TTC549 (cell line): Measurements from ENCODE around the gene MLF1.
"Not testable (repeated sequence)": the region's sequence is repeated elsewhere in the genome, so short reads cannot be mapped to it uniquely, and the experiment has no call there.

Experiments
- FAIRE-seq: peaks from 2 replicates; lab custom pipeline; 2012; peaks lifted over from hg19 to GRCh38; lab: Jason Lieb, UNC

Gene MLF1, protein sequence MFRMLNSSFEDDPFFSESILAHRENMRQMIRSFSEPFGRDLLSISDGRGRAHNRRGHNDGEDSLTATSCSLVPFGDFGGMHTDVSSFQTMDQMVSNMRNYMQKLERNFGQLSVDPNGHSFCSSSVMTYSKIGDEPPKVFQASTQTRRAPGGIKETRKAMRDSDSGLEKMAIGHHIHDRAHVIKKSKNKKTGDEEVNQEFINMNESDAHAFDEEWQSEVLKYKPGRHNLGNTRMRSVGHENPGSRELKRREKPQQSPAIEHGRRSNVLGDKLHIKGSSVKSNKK

DNA sequence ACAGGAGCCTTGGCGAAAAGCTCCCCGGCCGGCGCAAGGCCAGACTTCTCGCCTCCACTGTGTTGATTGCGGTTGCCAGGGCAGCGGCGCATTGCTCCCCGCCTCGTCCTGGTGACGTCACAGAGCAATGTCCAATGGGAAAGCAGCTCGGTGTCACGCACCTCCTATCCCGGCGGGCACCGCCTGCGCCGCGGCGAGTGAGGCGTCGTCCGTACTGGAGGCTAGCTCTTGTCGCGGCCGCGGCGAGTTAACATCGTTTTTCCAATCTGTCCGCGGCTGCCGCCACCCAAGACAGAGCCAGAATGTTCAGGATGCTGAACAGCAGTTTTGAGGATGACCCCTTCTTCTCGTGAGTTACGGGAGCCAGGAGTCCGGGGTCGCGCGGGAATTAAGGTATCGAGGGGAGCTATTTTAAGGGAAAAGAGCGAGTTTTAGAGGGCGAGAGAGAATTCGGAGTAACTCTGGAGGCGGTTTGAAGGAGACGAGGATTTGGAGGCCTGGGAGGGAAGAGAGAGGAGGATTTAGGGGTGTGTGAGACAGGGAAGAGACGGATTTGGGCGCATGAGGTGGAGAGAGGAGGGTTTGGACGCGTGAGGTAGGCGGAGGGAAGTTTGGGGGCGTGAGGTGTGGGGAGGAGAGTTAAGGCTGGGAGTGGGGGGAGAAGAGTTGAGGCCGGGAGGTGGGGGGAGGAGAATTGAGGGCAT is at the start of gene MLF1:
MLF1 (plus strand) TSS at position 196 of the 704 bp plus-strand sequence; CDS start at position 303, 107 bp downstream.
- FAIRE-seq, result peak; percentile 86

DNA sequence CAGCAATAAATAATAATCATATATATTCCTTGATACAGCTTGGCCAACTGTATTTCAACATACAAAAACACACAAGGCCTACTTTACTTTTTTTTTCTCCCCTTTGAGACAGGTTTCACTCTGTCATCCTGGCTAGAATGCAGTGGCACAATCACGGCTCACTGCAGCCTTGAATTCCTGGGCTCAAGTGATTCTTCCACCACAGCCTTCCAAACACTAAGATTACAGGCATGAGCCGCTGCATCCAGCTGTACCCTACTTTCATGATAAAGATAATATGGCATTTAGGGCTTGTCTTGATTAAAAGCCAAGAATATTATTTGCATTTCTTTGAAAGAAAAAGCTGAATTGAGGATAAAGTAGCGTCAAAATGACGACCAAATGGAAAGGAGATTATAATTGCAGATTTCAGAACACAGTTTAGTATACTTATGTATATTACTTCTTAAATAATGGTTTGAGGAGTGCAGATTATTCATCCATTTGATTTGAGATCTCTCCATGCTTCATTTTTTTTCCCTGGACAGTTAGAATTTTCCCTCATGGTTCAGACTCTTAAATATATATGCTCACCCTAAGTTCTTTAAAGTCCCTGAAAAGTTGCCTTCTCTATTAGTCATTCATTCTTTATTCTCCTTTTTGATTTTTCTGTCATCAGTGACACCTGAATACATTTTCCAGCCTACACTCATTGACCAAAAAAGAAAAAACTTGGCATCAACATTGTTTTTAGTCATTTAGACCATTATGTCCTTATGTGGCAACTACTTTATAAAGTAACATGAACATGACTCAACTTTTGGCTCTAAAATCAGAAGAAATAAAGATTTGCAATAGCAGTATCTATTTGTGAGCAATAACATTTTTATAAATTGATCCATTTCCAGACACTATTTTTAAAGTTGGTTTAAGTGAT is 48.5 kb upstream of the MLF1 start:
- FAIRE-seq, result no peak

- no peak for FAIRE-seq
Measured at GRCh38 chr3:158528076-158528674, 42.8 kb upstream of the MLF1 start.

DNA sequence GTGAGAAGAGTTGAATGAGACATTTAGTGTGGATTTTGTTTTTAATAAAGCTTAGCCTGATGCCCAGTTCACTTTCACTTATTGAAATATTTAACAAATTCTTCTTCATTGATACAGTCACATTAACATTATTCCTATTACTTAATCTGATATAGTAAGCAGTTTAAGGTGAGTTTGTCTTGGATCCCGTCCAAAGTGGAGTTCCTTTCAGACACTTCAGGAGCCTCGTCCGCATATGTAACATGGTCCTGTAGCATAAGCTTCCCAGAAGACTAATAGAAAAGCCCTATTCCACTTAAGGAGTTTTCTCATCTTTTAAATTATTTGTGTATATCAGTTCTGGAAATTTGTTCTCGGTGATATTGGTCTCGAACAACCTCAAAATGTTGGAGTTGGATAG is 39.7 kb upstream of the MLF1 start:
- no peak for FAIRE-seq

DNA sequence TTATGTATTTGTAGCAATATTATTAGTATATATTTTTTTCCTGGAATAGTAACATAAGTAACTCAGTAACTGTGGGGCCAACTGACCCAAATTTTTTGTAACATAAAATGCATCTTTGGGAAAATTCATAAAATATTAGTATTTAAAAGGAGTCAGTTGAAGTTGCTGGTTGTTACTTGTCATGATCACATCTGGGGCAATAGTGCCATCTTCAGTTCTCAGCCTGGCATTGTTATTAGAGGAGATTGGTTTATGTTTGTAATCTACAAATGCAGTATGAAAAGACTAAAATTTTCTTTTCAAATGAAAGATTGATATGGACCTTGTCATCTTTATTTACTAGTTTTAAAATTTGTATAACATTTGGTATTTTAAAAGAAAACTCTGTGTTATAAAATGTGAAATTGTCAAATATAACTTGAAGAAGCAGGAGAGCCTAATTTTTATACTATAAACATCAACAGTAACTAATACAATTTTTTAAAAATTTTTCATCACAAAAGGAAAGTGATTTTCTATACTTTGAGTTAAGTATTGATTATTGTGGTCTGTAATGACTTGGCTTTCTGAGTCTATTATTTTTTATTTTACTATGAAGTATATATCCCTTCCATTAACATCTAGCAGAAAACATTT is 38.8 kb upstream of the MLF1 start:
- peak; percentile 86 for FAIRE-seq

DNA sequence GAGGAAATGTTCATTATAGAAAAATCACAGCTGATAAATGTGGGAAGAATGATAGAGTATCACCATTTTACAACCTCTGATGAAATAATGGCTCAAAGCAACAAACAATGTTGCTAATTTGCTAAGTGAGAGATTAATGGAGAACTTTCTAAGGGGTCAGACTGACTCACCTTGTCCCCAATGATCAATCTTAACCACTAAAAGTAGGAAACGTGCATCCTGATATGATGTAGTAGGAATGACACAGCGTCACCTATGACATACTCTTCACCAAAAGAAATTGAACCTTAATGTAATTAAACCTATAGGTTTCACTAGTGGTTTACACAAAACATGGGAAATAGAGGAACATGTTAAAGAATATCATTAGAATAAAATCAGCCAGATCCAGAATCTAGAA is 35.1 kb upstream of the MLF1 start:
- FAIRE-seq, result no peak

GRCh38 chr3:158539414-158540014 is 31.5 kb upstream of the MLF1 start:
- FAIRE-seq, result peak; percentile 68

DNA sequence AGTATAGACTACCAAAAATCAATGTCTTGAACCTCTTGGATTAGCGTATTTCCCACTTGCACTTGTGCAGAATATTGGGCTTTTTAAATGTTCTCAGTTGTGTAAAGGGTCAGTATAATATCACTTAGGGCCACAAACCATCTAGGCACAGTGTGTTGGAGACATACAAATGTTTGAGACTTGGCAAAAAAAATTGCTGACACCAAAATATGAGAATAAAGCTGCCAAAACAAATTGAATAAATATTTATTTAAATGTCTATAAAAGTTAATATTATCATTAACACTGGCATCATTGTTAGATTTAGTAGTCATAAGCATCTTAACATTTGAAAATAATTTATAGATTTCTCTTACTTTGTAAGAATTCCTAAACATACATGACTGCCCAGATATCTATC is 30.9 kb upstream of the MLF1 start:
- FAIRE-seq, result no peak

GRCh38 chr3:158548691-158549090 is 22.3 kb upstream of the MLF1 start:
- no peak for FAIRE-seq

DNA sequence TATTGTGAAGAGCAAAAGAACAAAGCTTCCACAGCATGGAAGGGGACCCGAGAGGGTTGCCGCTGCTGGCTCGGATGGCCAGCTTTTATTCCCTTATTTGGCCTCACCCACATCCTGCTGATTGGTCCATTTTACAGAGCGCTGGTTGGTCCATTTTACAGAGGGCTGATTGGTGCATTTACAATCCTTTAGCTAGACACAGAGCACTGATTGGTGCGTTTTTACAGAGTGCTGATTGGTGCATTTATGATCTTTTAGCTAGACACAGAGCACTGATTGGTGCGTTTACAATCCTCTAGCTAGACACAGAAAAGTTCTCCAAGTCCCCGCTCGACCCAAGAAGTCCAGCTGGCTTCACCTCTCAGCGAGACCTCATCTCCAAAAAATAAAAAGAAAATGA is 21.1 kb upstream of the MLF1 start:
- not testable (repeated sequence) for FAIRE-seq

- no peak for FAIRE-seq
Measured at GRCh38 chr3:158552124-158552523, 18.9 kb upstream of the MLF1 start.

DNA sequence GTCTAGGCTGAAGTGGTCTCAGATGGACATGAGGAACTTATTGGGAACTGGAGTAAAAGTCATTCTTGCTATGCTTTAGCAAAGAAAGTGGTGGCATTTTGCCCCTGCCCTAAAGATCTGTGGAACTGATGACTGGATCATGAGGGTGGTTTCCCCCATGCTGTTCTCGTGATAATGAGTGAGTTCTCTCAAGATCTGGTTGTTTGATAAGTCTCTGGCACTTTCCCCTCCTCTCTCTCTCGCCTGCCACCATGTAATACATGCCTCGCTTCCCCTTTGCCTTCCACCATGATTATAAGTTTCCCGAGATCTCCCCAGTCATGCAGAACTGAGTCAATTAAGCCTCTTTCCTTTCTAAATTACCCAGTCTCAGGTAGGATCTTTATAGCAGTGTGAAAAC is 11.5 kb upstream of the MLF1 start:
- FAIRE-seq, result no peak

DNA sequence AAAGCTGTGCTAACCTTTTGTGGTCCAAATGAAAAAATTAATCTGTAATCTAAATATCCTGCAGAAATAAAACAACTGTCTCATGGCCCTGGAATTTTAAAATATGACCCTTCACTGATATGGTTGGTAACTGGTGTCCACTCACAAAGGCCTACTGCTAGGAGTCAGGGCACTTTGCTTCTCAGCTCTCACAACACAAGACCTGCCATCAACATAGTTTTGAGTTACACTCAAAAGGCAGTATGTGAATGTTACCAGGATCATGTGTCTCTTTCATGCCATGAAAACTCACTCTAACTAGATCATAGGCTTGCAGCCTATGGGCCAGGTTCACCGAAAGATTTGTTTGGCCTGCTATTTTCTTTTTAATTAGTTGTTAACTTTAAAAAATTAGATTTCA is 10.0 kb upstream of the MLF1 start:
- no peak for FAIRE-seq

DNA sequence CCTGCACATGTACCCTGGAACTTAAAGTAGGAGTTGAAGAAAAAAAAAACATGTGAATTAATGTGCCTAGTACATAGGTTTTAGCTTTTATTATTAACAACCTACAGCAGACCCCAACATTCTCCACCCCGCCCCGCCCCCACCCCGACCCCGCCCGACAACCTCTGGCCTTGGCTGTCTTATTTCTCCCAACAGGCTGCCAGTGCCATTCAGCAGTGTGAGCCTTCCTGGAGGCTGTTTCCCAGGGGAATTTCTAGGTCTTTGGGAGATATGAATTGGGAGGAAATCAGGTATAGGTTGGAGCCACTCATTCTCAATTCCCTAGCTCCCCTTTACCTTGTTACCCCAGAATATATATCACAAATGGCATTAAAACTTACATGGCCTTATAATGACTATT is 8.3 kb upstream of the MLF1 start:
- no peak for FAIRE-seq

DNA sequence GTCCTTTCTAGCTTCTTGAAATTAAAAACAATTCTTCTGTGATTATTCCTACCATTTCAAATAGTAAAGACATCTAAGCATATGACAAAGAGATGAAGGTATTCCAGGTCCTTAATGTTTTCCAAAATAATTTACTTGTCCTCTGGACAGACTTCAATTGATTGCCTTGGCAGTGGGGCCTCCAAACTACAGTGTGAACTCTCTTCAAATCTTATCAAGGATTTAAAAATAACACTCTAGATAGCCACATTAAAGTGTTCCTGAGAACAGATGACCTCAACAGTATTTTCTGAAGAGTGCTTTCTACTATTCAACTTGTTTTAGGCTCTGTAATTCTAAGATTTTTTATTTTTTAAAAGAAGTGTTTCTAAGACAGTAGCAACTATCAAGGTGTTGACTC is 7.9 kb upstream of the MLF1 start:
- no peak for FAIRE-seq

DNA sequence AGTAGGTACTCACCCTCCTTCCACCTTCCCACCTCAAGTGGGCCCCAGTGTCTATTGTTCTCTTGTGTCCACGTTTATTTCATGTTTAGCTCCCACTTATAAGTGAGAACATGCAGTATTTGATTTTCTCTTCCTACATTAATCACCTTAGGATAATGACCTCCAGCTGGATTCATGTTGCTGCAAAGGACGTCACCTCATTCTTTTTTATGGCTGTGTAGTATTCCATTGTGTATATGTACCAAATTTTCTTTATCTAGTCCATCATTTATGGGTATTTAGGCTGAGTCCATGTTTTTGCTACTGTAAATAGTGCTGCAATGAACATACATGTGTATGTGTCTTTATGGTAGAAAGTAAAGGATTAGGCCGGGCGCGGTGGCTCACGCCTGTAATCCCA is 5.9 kb upstream of the MLF1 start:
- FAIRE-seq, result no peak

DNA sequence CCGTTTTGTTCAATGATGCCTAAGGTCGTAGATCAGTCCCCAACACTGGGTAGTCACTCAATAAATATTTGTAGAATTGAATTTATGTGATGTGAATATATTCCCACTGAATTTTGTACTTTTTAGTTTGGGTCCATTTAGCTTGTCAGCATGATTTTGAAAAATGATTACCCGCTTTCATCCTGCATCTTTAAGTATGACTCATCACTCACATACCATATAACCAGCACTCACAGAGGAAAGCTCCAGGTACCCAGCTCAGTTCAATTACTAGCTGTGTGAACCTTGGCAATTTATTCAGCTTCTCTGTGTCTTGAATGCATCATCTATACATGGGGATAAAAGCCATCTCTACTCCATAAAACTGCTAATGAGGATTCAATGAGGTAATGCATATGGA is 2.2 kb upstream of the MLF1 start:
- FAIRE-seq, result no peak

DNA sequence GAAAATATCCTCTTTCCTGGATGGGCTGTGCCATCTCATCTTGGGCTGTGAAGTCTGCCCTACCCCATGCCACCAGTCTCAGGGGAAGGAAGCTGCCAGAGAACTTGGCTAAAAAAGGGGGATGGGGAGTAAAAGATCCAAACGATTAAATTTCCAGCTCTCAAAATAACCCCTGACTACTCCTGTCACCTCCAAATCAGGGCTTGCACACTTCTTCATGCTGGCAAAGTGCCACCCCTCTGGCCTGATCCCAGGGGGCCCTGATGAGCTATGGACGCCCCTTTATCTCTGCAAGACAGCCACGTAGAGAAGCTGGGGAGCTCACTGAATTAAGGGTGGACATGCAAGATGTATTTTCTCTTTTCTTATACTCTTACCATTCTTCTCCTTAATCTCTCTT is 1.2 kb upstream of the MLF1 start:
- no peak for FAIRE-seq

- no peak for FAIRE-seq
Measured at GRCh38 chr3:158571969-158572765, 1.2 kb downstream of the MLF1 start.

GRCh38 chr3:158572766-158573060 is 1.7 kb downstream of the MLF1 start:
- no peak for FAIRE-seq

GRCh38 chr3:158573714-158574113 is 2.7 kb downstream of the MLF1 start:
- no peak for FAIRE-seq
